ENCODE data around the gene TIAM2. TPM values are rescaled to one million over a fixed set of nuclear protein-coding genes. Genes with fewer than 3 reads are reported as not detected.
"Not testable (repeated sequence)": the region's sequence is repeated elsewhere in the genome, so short reads cannot be mapped to it uniquely, and the experiment has no call there.

The TIAM2 gene
- total RNA-seq, 1 donor from 2014 or later: 5.9 TPM

DNA sequence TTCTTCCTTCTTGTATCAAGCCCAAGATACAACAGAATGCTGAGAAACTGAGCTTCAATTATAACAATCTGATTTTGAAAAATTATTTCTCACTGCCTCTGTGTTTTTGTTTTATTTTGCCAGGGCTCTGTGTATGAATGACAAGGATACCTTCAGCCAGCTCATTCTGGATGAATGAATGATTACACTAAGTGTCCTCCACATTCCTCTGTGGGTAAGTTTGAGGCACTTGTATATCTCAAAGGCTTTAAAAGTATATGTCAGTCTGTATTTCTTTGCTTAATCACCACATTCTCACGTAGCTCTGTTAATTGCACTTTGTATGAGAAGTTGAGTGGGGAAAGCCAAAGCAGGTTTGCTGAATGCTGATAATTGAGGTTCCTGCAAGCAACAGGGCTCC lies 95.1 kb downstream of the TIAM2 start:
- intact Hi-C loops (cut with DNase I): no loop called here
- ATAC-seq (no peak), DNase-seq (no peak)
- no peaks in the 10 kb centered on the region for H3K4me1 ChIP-seq
- H3K4me3 ChIP-seq: no peak overlapping the region
- no peaks in the 10 kb centered on the region for H3K27me3 ChIP-seq (ENCODE audit: low read depth)
- H3K36me3 ChIP-seq: no peaks in the 10 kb centered on the region
- H3K9me3 ChIP-seq: no peaks in the 10 kb centered on the region
- TF ChIP-seq, protein P1, sequence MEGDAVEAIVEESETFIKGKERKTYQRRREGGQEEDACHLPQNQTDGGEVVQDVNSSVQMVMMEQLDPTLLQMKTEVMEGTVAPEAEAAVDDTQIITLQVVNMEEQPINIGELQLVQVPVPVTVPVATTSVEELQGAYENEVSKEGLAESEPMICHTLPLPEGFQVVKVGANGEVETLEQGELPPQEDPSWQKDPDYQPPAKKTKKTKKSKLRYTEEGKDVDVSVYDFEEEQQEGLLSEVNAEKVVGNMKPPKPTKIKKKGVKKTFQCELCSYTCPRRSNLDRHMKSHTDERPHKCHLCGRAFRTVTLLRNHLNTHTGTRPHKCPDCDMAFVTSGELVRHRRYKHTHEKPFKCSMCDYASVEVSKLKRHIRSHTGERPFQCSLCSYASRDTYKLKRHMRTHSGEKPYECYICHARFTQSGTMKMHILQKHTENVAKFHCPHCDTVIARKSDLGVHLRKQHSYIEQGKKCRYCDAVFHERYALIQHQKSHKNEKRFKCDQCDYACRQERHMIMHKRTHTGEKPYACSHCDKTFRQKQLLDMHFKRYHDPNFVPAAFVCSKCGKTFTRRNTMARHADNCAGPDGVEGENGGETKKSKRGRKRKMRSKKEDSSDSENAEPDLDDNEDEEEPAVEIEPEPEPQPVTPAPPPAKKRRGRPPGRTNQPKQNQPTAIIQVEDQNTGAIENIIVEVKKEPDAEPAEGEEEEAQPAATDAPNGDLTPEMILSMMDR (IDR thresholded peaks at IDR 0.05): no peak
- H3K27ac ChIP-seq: no peak overlapping the region

DNA sequence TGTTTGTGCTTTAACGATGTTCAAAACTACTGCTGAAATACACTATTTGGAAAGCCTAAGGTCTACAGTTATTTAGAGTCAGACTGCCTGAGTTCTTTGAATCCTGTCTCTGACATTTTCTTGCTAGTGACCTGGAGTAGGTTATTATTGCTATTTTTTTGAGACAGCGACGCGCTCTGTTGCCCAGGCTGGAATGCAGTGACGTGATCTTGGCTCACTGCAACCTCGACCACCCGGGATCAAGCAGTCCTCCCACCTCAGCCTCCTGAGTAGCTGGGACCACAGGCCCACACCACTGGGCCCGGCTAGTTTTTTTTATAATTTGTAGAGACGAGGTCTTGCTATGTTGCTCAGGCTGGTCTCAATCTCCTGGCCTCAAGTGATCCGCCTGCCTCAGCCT lies 96.6 kb downstream of the TIAM2 start:
- no peaks in the 10 kb centered on the region for H3K9me3 ChIP-seq
- TF ChIP-seq, protein P1 (IDR thresholded peaks at IDR 0.05): no peak
- H3K4me3 ChIP-seq: no peak overlapping the region
- no peaks in the 10 kb centered on the region for H3K36me3 ChIP-seq
- H3K4me1 ChIP-seq: no peaks in the 10 kb centered on the region
- no peak overlapping the region for H3K27ac ChIP-seq
- ATAC-seq: no peak
- H3K27me3 ChIP-seq (ENCODE audit: low read depth): no peaks in the 10 kb centered on the region
- DNase-seq: no peak
- intact Hi-C loops (cut with DNase I): no loop called here

DNA sequence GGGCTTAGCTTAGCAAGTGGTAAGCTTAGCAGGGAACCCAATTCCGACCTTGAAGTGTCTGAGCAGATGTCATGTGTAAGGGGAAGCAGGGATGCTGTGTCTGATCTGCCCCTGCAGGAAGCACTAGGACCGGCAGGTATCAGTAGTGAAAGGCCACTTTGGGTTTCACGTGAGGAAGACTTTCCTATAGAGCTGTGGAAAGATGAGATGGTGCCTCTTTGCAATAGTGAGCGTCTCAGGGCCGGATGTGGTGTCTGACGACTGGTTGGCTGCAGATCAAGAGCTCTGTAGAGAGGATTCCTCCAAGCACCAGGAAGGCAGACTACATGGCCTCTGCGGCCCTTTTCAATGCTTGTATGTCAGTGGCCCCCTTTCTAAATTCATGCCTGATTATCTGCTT lies 98.3 kb downstream of the TIAM2 start:
- Histone ChIP-seq H3K4me3 (no peak overlapping the region), H3K9me3 (no peaks in the 10 kb centered on the region), H3K27me3 (ENCODE audit: low read depth) (no peaks in the 10 kb centered on the region), H3K4me1 (no peaks in the 10 kb centered on the region), H3K36me3 (no peaks in the 10 kb centered on the region), H3K27ac (no peak overlapping the region)
- TF ChIP-seq, protein P1 (IDR thresholded peaks at IDR 0.05): no peak
- ATAC-seq (no peak), DNase-seq (no peak)
- intact Hi-C loops (cut with DNase I): no loop called here

DNA sequence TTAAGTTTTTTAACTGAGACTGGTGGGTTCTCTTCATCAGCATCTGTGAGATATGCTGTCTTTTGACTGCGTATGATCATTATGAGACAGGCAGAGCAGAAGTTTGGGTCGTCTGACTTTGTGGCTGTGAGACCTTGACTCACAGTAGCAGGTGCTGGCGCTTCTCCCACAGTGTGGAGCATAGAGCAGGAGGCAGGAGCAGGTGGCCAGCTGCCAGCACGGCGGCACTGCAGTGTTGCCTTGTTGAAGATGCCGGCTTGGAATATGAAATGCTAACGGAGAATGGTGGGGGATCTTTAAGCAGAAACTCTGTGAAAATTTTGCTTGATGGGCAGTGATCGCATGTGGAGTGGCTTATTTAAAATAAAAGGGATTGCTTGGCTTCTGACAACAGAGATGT lies 105.0 kb downstream of the TIAM2 start:
- no peak overlapping the region for H3K4me3 ChIP-seq
- TF ChIP-seq, protein P1 (IDR thresholded peaks at IDR 0.05): no peak
- no peaks in the 10 kb centered on the region for H3K27me3 ChIP-seq (ENCODE audit: low read depth)
- ATAC-seq: no peak
- DNase-seq: no peak
- H3K4me1 ChIP-seq: no peaks in the 10 kb centered on the region
- no peak overlapping the region for H3K27ac ChIP-seq
- no peaks in the 10 kb centered on the region for H3K36me3 ChIP-seq
- intact Hi-C loops (cut with DNase I): no loop called here
- no peaks in the 10 kb centered on the region for H3K9me3 ChIP-seq

DNA sequence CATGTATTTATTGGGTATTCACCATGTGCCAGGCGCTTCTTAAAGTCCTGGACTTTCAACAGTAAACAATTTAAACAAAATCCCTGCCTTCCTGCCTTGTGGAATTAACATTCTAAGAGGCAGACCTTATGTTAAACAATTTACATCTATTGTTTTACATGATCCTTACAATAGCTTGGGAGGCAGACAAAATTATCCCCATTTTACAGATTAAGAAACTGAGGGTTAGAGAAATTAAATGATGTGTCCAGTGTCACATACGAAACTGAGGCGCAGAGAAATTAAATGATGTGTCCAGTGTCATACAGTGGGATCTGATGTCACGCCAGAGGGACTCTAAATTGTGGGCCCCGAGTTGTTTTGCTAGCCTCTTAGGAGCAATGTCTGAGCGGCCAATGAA lies 105.5 kb downstream of the TIAM2 start:
- Histone ChIP-seq H3K36me3 (no peaks in the 10 kb centered on the region), H3K27ac (no peak overlapping the region), H3K27me3 (ENCODE audit: low read depth) (no peaks in the 10 kb centered on the region), H3K4me1 (no peaks in the 10 kb centered on the region), H3K9me3 (no peaks in the 10 kb centered on the region), H3K4me3 (no peak overlapping the region)
- ATAC-seq (no peak), DNase-seq (no peak)
- TF ChIP-seq, protein P1 (IDR thresholded peaks at IDR 0.05): no peak
- intact Hi-C loops (cut with DNase I): no loop called here

DNA sequence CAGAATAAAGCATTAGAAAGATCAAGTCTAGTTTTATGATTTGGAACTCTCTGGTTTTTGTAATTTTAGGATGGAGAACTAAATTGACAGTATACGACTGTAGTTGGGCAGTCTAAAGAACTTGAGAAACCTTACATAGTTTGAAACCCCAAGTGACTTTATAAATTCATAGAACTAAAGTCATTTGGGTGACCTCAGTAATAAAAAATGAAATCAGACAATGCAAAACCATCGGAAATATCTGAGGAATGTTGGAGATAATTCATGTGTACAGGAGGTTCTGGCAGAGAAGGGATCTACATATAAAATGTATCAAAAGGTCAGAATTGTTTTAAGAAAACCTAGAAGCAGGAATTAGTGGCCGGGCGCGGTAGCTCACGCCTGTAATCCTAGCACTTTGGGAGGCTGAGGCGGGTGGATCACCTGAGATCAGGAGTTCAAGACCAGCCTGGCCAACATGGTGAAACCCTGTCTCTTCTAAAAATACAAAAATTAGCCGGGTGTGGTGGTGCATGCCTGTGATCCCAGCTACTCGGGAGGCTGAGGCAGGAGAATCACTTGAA lies 108.0 kb downstream of the TIAM2 start:
- DNase-seq; H3K4me3 ChIP-seq; ATAC-seq; H3K27me3 ChIP-seq (ENCODE audit: low read depth); H3K27ac ChIP-seq; intact Hi-C loops (cut with DNase I); H3K9me3 ChIP-seq; H3K36me3 ChIP-seq; H3K4me1 ChIP-seq: not testable (repeated sequence)

Data from lower lobe of right lung (tissue), 2 donors.